GM12878 (cell line): Measurements from ENCODE around the gene POLR3F. TPM values are rescaled to one million over a fixed set of nuclear protein-coding genes. Genes with fewer than 3 reads are reported as not detected.

ENCODE experiments used
- ATAC-seq: fragments of 200-7000 bp; cut with Tn5 transposase; 3 replicates; pipeline ENCODE4 v1.9.1; 2020; ENCODE audit warnings: mild to moderate bottlenecking, moderate library complexity
- BruUV-seq: library from RNA; stranded (reverse); fragments of 400-500 nt; replicated peaks from 2 replicates; lab custom pipeline; 2021; lab: Mats Ljungman, UMichigan
- CTCF ChIA-PET: fragments of 300-600 bp; sonication (Branson Sonifier 250); formaldehyde crosslinking; extraction: SDS; loops from one replicate; lab custom pipeline; 2021; ENCODE audit warnings: inconsistent platforms; lab: Yijun Ruan, JAX
- POLR2A ChIA-PET: fragments of 350-600 bp; formaldehyde crosslinking; extraction: SDS; loops from one replicate; lab custom pipeline; 2021; ENCODE audit warnings: inconsistent platforms; lab: Charles Lee
- RAD21 ChIA-PET: fragments of 300-600 bp; sonication (Branson Sonifier 250); formaldehyde crosslinking; loops from one replicate; lab custom pipeline; 2023; ENCODE audit warnings: antibody characterized with exemption; ENCODE audit not compliant: unreplicated experiment; lab: Charles Lee
- SMC1A ChIA-PET: fragments of 300-600 bp; sonication (Branson Sonifier 250); formaldehyde crosslinking; loops from one replicate; lab custom pipeline; 2023; ENCODE audit not compliant: unreplicated experiment, uncharacterized antibody; lab: Charles Lee
- DNase-seq: peaks from one replicate; pipeline ENCODE4 v3.0.0-alpha.2; 2011; ENCODE audit warnings: low read depth, low spot score
- FAIRE-seq: peaks from 3 replicates; lab custom pipeline; 2011; peaks lifted over from hg19 to GRCh38; lab: Jason Lieb, UNC
- H2AFZ ChIP-seq: 2 replicates; pipeline ENCODE4 v1.6.0; 2011; ENCODE audit warnings: low read depth, low read length, control low read depth; ENCODE audit not compliant: control insufficient read depth
- H3K27ac ChIP-seq: 2 replicates; pipeline ENCODE4 v1.5.1; 2011; ENCODE audit warnings: control low read depth; ENCODE audit not compliant: control insufficient read depth, insufficient read depth
- H3K27me3 ChIP-seq, 2 experiments: replicated peaks in 1 of 2; 2 replicates each; pipeline versions ENCODE4 v1.6.0 to v1.6.1; 2011; ENCODE audit warnings: low read length in 1 of 2; ENCODE audit not compliant: control insufficient read depth in 2 of 2, insufficient read depth in 2 of 2
- H3K36me3 ChIP-seq, 2 experiments: 2 replicates each; pipeline ENCODE4 v1.5.1; 2011; ENCODE audit warnings: low read length in 1 of 2; ENCODE audit not compliant: control insufficient read depth in 2 of 2, insufficient read depth in 2 of 2
- H3K4me1 ChIP-seq: 2 replicates; pipeline ENCODE4 v1.6.1; 2011; ENCODE audit warnings: mild to moderate bottlenecking, low read length, moderate library complexity, mixed read lengths; ENCODE audit not compliant: control insufficient read depth, insufficient read depth
- H3K4me2 ChIP-seq: 2 replicates; pipeline ENCODE4 v1.6.0; 2011; ENCODE audit warnings: control low read depth; ENCODE audit not compliant: control insufficient read depth, insufficient read depth
- H3K4me3 ChIP-seq: fragments of 200-600 bp; sonication (generic); 2 replicates; pipeline ENCODE4 v1.5.1; 2016
- H3K79me2 ChIP-seq: 2 replicates; pipeline ENCODE4 v1.6.0; 2011; ENCODE audit warnings: low read length; ENCODE audit not compliant: control insufficient read depth, insufficient read depth
- H3K9ac ChIP-seq: 2 replicates; pipeline ENCODE4 v1.8.0; 2011; ENCODE audit warnings: low read length, control low read depth, mixed read lengths; ENCODE audit not compliant: control insufficient read depth, insufficient read depth
- H3K9me3 ChIP-seq: replicated peaks from 3 replicates; pipeline ENCODE4 v1.5.1; 2011; ENCODE audit warnings: mild to moderate bottlenecking, low read length; ENCODE audit not compliant: control insufficient read depth, insufficient read depth
- H4K20me1 ChIP-seq: 2 replicates; pipeline ENCODE4 v1.6.0; 2011; ENCODE audit not compliant: control insufficient read depth, insufficient read depth
- BCL11A ChIP-seq: IDR thresholded peaks from 2 replicates; pipeline ENCODE4 v1.6.1; 2011; ENCODE audit warnings: low read depth, low read length
- BRCA1 ChIP-seq: IDR thresholded peaks from 2 replicates; pipeline ENCODE4 v1.6.1; 2011; ENCODE audit warnings: low read depth, low read length, improper control_type of control experiment
- CEBPB ChIP-seq, 2 experiments: fragments of 150-350 bp in 1 of 2; IDR thresholded peaks; 2 replicates each; pipeline ENCODE4 v1.6.1; 2012 to 2014; ENCODE audit warnings: low read depth in 2 of 2, low read length in 2 of 2, borderline replicate concordance in 1 of 2, inconsistent platforms in 1 of 2
- CHD1 ChIP-seq: IDR thresholded peaks from 2 replicates; pipeline ENCODE4 v1.6.1; 2012; ENCODE audit warnings: low read depth, low read length, improper control_type of control experiment
- CREB1 ChIP-seq: IDR thresholded peaks from 2 replicates; pipeline ENCODE4 v1.6.1; 2012; ENCODE audit warnings: low read depth, mild to moderate bottlenecking, inconsistent platforms
- EP300 ChIP-seq, 2 experiments: fragments of 150-350 bp in 1 of 2; IDR thresholded peaks; 2 replicates each; pipeline ENCODE4 v1.6.1; 2011 to 2012; ENCODE audit warnings: low read depth in 2 of 2, low read length in 2 of 2, borderline replicate concordance in 1 of 2, improper control_type of control experiment in 1 of 2, inconsistent platforms in 1 of 2; ENCODE audit not compliant: control insufficient read depth in 1 of 2
- FOXM1 ChIP-seq: IDR thresholded peaks from 2 replicates; pipeline ENCODE4 v1.6.1; 2012; ENCODE audit warnings: low read depth, mild to moderate bottlenecking, inconsistent platforms, low read length, moderate library complexity
- HDAC2 ChIP-seq: fragments of 200-600 bp; sonication (generic); IDR thresholded peaks from 2 replicates; pipeline ENCODE4 v1.6.1; 2017
- HDAC6 ChIP-seq: fragments of 200-600 bp; sonication (generic); IDR thresholded peaks from one replicate; pipeline ENCODE4 v1.8.0; 2017; ENCODE audit warnings: antibody characterized with exemption; ENCODE audit not compliant: unreplicated experiment
- IKZF2 ChIP-seq, 2 experiments: fragments of 450-650 bp; IDR thresholded peaks; 2 replicates each; pipeline ENCODE4 v1.6.1; 2017; ENCODE audit warnings: mild to moderate bottlenecking in 2 of 2, moderate library complexity in 2 of 2
- IRF4 ChIP-seq: IDR thresholded peaks from 2 replicates; pipeline ENCODE4 v1.6.1; 2011; ENCODE audit warnings: low read depth, low read length
- KLF5 ChIP-seq: fragments of 450-650 bp; IDR thresholded peaks from 2 replicates; pipeline ENCODE4 v1.6.1; 2014; ENCODE audit warnings: mild to moderate bottlenecking; ENCODE audit not compliant: partially characterized antibody
- MEF2B ChIP-seq: fragments of 450-650 bp; IDR thresholded peaks from 2 replicates; pipeline ENCODE4 v1.6.1; 2018; ENCODE audit warnings: mild to moderate bottlenecking, moderate library complexity; ENCODE audit not compliant: partially characterized antibody, poor library complexity, severe bottlenecking
- NFIC ChIP-seq: IDR thresholded peaks from 2 replicates; pipeline ENCODE4 v1.6.1; 2012; ENCODE audit warnings: low read depth, mild to moderate bottlenecking, inconsistent platforms, low read length, moderate library complexity
- POLR2AphosphoS5 ChIP-seq: IDR thresholded peaks from 2 replicates; pipeline ENCODE4 v1.6.1; 2011; ENCODE audit warnings: mild to moderate bottlenecking, low read length, inconsistent platforms
- SIN3A ChIP-seq: IDR thresholded peaks from 2 replicates; pipeline ENCODE4 v1.6.1; 2012; ENCODE audit warnings: low read depth, low read length, improper control_type of control experiment
- STAT1 ChIP-seq: fragments of 450-650 bp; conservative IDR thresholded peaks from 2 replicates; pipeline ENCODE4 v1.6.1; 2014; ENCODE audit warnings: antibody characterized with exemption, mild to moderate bottlenecking
- SUZ12 ChIP-seq: fragments of 200-600 bp; sonication (generic); IDR thresholded peaks from one replicate; pipeline ENCODE4 v1.6.1; 2018; ENCODE audit warnings: antibody characterized with exemption, mild to moderate bottlenecking; ENCODE audit not compliant: unreplicated experiment
- WGBS: methylation state at CpG from one replicate; pipeline ENCODE4 v1.1.6; 2016; ENCODE audit warnings: low lambda C conversion rate; ENCODE audit not compliant: insufficient replicate concordance, insufficient coverage; ENCODE audit errors: missing lambda C conversion rate; 5-methylcytosine and 5-hydroxymethylcytosine counted together
- in situ Hi-C: fragments of 300-500 bp; cut with MboI; formaldehyde crosslinking; loops from 9 replicates; pipeline ENCODE4 v1.14.3; 2018; ENCODE audit warnings: mixed read lengths
- intact Hi-C: fragments of 100-400 bp; cut with micrococcal nuclease; formaldehyde crosslinking; loops from one replicate; pipeline ENCODE4 v1.14.2; 2022; ENCODE audit not compliant: unreplicated experiment
- polyA plus RNA-seq, 11 experiments: library from polyadenylated mRNA; depleted of rRNA in 4 of 11; unstranded in 6 of 11; stranded (reverse) in 5 of 11; fragments of >200 nt; fragmentation: Nextera tagmentation in 4 of 11; fragmentation: Illumina TruSeq in 1 of 11; extraction: Ambion mirVana in 4 of 11; extraction: Trizol in 1 of 11; gene quantifications; 1 replicate in 1 of 11; 2 replicates in 10 of 11; pipeline versions ENCODE4 v1.2.1 to v1.2.3, GENCODE V29; 2011 to 2016; ENCODE audit warnings: inconsistent platforms in 2 of 11, missing spikeins in 2 of 11, low read depth in 1 of 11
- total RNA-seq, 4 experiments: library from RNA; depleted of rRNA in 3 of 4; stranded (reverse); fragments of >200 nt in 3 of 4; fragmentation: Illumina TruSeq in 1 of 4; extraction: Trizol in 1 of 4; gene quantifications; 2 replicates each; pipeline versions ENCODE4 v1.2.1 to v1.2.3, GENCODE V29; 2013 to 2021
- TF ChIP-seq, protein P1 (sequence below): IDR thresholded peaks from 2 replicates; pipeline ENCODE4 v1.6.1; 2011; ENCODE audit warnings: borderline replicate concordance, low read depth, mild to moderate bottlenecking, moderate library complexity, mixed read lengths, low read length; ENCODE audit not compliant: insufficient read depth; ENCODE audit errors: extremely low read length
- TF ChIP-seq, protein P2 (sequence below): IDR thresholded peaks from 2 replicates; pipeline ENCODE4 v1.6.1; 2011; ENCODE audit warnings: low read depth, mild to moderate bottlenecking, low read length, moderate library complexity, borderline replicate concordance; ENCODE audit errors: extremely low read depth

POLR3F gene
- total and polyA plus RNA-seq, 10 of the 15 experiments (the other 5 are each of a cell fraction or from before 2014, with no cell fraction given): 8.7 to 18.1 (median 12.6) TPM

DNA sequence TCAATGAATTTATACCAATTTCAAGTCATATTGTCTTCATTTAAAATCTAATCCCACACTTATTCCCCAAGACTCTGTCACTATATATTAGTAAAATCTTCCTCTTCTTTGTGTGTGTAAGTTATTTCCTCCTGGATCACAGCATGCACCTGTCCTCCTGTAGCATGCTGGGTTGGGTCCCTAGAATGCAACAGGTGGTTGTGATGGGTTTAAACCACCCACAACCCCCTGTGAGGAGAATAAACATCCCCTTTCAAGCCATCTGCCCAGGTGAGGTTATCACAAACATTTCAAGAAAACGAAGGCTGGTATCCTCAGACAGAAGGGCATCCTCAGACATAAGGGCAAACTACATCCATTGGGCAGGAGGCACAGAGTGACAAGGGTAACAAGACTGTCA lies 26.8 kb upstream of the POLR3F start:
- POLR2A ChIA-PET: no interaction called here
- TF ChIP-seq EP300 (IDR thresholded peaks at IDR 0.05; ENCODE audit: borderline replicate concordance in 1 of 2, control insufficient read depth in 1 of 2, low read depth in 2 of 2, low read length in 2 of 2) (no peak), CEBPB (IDR thresholded peaks at IDR 0.05; ENCODE audit: borderline replicate concordance in 1 of 2, low read depth in 2 of 2, low read length in 2 of 2) (no peak), CHD1 (no peak), BRCA1 (no peak)
- Histone ChIP-seq H2AFZ (no peak overlapping the region), H3K4me2 (no peak overlapping the region), H3K27ac (no peak overlapping the region), H3K9ac (no peak overlapping the region), H3K36me3 (no peaks in the 10 kb centered on the region), H4K20me1 (no peaks in the 10 kb centered on the region), H3K4me1 (no peaks in the 10 kb centered on the region), H3K27me3 (no peaks in the 10 kb centered on the region), H3K9me3 (no peaks in the 10 kb centered on the region), H3K79me2 (no peaks in the 10 kb centered on the region), H3K4me3 (no peak overlapping the region)
- SMC1A ChIA-PET: no interaction called here
- no peak for DNase-seq
- FAIRE-seq: no peak
- intact Hi-C loops: no loop called here
- RAD21 ChIA-PET: no interaction called here
- BruUV-seq: no TSS peak
- no peak for ATAC-seq
- 0% methylated on average over 1 of the region's 1 CpG for WGBS
- in situ Hi-C loops: no loop called here
- CTCF ChIA-PET: no interaction called here

DNA sequence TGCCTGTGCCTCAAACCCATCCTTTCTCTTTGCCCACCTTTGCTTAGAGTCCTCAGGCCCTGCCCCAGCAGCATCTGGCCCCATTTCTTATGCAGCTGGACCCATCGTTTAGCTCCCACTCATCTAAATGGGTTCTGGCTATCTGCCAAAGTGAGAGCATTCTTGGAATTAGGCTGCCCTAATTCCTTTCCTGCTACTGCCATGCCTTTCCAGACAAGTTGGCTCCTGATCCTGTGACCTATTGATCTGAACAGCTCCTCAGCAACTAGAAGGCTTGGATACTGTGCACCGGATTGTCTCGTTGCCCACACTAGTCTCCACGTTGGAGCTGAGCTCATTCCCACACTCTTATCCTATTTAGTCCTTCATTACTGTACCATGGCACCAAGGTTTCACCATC lies 23.3 kb upstream of the POLR3F start:
- 80% methylated on average over 4 of the region's 4 CpGs for WGBS
- Histone ChIP-seq H3K4me2 (no peak overlapping the region), H4K20me1 (no peaks in the 10 kb centered on the region), H2AFZ (no peak overlapping the region), H3K9me3 (no peaks in the 10 kb centered on the region), H3K36me3 (no peaks in the 10 kb centered on the region), H3K4me3 (no peak overlapping the region), H3K27ac (no peak overlapping the region), H3K4me1 (no peaks in the 10 kb centered on the region), H3K79me2 (no peaks in the 10 kb centered on the region), H3K27me3 (no peaks in the 10 kb centered on the region), H3K9ac (no peak overlapping the region)
- ATAC-seq (no peak), DNase-seq (no peak), FAIRE-seq (no peak)
- RAD21 ChIA-PET: no interaction called here
- in situ Hi-C loops (no loop called here), intact Hi-C loops (no loop called here)
- SMC1A ChIA-PET: no interaction called here
- CTCF ChIA-PET: no interaction called here
- POLR2A ChIA-PET: no interaction called here
- no TSS peak for BruUV-seq
- TF ChIP-seq FOXM1 (no peak), STAT1 (no peak), CREB1 (no peak), IKZF2 (IDR thresholded peaks at IDR 0.05) (no peak), HDAC6 (no peak), KLF5 (no peak), BCL11A (no peak), MEF2B (no peak), IRF4 (no peak), HDAC2 (no peak), NFIC (no peak), SIN3A (no peak), POLR2AphosphoS5 (no peak), SUZ12 (no peak)
- TF ChIP-seq, protein P1, sequence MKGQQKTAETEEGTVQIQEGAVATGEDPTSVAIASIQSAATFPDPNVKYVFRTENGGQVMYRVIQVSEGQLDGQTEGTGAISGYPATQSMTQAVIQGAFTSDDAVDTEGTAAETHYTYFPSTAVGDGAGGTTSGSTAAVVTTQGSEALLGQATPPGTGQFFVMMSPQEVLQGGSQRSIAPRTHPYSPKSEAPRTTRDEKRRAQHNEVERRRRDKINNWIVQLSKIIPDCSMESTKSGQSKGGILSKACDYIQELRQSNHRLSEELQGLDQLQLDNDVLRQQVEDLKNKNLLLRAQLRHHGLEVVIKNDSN: no peak
- TF ChIP-seq, protein P2, sequence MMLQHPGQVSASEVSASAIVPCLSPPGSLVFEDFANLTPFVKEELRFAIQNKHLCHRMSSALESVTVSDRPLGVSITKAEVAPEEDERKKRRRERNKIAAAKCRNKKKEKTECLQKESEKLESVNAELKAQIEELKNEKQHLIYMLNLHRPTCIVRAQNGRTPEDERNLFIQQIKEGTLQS: no peak
